Kidney (tissue), 14 donors: ENCODE data around the gene CAMLG. TPM values are rescaled to one million over a fixed set of nuclear protein-coding genes. Genes with fewer than 3 reads are reported as not detected.
A peak's percentile ranks its signal among the peaks of the same experiment; 100 is the strongest.

Experiments
- DNase-seq, 5 donors: peaks; one replicate each; pipeline ENCODE4 v3.0.0-alpha.2; 2013 to 2020
- FAIRE-seq: peaks from 2 replicates; lab custom pipeline; 2012; peaks lifted over from hg19 to GRCh38; lab: Jason Lieb, UNC
- H3K27ac ChIP-seq, 2 donors: one replicate each; pipeline ENCODE4 v1.7.0; 2013; ENCODE audit warnings: low read depth in 2 of 2, low read length in 2 of 2, inconsistent platforms in 1 of 2
- H3K27me3 ChIP-seq: one replicate; pipeline ENCODE4 v1.7.1; 2013; ENCODE audit warnings: low read length, inconsistent platforms; ENCODE audit not compliant: control insufficient read depth, insufficient read depth
- H3K36me3 ChIP-seq, 3 donors: one replicate each; pipeline versions ENCODE4 v1.7.0 to v1.7.1; 2013; ENCODE audit warnings: low read length in 3 of 3, control low read depth in 1 of 3, inconsistent platforms in 1 of 3; ENCODE audit not compliant: insufficient read depth in 3 of 3, control insufficient read depth in 2 of 3
- H3K4me1 ChIP-seq, 3 donors: one replicate each; pipeline versions ENCODE4 v1.7.0 to v1.7.1; 2013; ENCODE audit warnings: low read length in 3 of 3, inconsistent platforms in 1 of 3, low read depth in 1 of 3; ENCODE audit not compliant: control insufficient read depth in 2 of 3, insufficient read depth in 2 of 3
- H3K4me3 ChIP-seq, 3 donors: one replicate each; pipeline versions ENCODE4 v1.7.0 to v1.8.1; 2013; ENCODE audit warnings: low read length in 3 of 3, control low read depth in 1 of 3, inconsistent platforms in 1 of 3
- H3K9ac ChIP-seq, 3 donors: one replicate each; pipeline versions ENCODE4 v1.7.0 to v1.7.1; 2013; ENCODE audit warnings: low read length in 3 of 3, control low read depth in 1 of 3, inconsistent platforms in 1 of 3
- H3K9me3 ChIP-seq, 3 donors: one replicate each; pipeline versions ENCODE4 v1.7.0 to v1.7.1; 2013; ENCODE audit warnings: low read length in 3 of 3, control low read depth in 1 of 3, inconsistent platforms in 1 of 3; ENCODE audit not compliant: control insufficient read depth in 2 of 3, insufficient read depth in 1 of 3
- intact Hi-C: fragments of 100-400 bp; cut with DNase I; formaldehyde crosslinking; loops from one replicate; pipeline ENCODE4 v1.11.1; 2022
- polyA plus RNA-seq: library from polyadenylated mRNA; stranded (reverse); fragments of 350-450 nt; fragmentation: Illumina TruSeq; extraction: RNeasy Lipid Tissue Mini Kit (QIAGEN cat#74804); gene quantifications from one replicate; pipeline ENCODE4 v1.2.3, GENCODE V29; 2014; ENCODE audit warnings: low read depth, low replicate concordance; ENCODE audit not compliant: insufficient read depth
- total RNA-seq: library from RNA; stranded (reverse); fragmentation: NEBNext Ultra II Directional; extraction: Animal tissue kit (Norgen Biotek cat#: 25700); gene quantifications from one replicate; pipeline ENCODE4 v1.2.1, GENCODE V29; 2021
- TF ChIP-seq, protein P1 (sequence below): IDR thresholded peaks from 3 replicates; pipeline ENCODE4 v1.5.1; 2012; ENCODE audit warnings: mild to moderate bottlenecking, moderate library complexity, borderline replicate concordance; ENCODE audit not compliant: insufficient read depth; ENCODE audit errors: extremely low read depth
- donor health status: control.
- donor health status: control.
- donor health status: control.
- donor health status: control.
- donor health status: control.
- donor health status: DM: yes; HTN: yes; CAD: no.
- donor health status: Normal renal cell carcinoma (clear cell type).

Gene CAMLG
- total and polyA plus RNA-seq, 2 donors from 2014 or later: 22.9 to 47.0 TPM

DNA sequence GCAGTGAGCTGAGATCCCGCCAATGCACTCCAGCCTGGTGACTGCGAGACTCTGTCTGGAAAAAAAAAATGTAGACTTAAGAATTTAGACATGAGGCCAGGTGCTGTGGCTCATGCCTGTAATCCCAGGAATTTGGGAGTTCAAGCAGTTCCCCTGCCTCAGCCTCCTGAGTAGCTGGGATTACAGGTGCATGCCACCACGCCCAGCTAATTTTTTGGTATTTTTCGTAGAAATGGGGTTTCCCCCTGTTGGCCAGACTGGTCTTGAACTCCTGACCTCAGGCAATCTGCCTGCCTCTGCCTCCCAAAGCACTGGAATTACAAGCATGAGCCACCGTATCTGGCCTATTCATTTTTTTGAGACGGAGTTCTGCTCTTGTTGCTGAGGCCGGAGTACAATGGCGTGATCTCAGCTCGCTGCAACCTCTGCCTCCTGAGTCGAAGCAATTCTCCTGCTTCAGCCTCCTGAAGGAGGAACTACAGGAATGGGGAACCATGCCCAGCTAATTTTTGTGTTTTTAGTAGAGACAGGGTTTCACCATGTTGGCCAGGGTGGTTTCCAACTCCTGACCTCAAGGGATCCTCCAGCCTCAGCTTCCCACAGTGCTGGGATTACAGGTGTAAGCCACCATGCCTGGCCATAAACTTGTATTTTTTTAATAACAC lies 34.2 kb downstream of the CAMLG start:
- DNase-seq: no peak
- TF ChIP-seq, protein P1, sequence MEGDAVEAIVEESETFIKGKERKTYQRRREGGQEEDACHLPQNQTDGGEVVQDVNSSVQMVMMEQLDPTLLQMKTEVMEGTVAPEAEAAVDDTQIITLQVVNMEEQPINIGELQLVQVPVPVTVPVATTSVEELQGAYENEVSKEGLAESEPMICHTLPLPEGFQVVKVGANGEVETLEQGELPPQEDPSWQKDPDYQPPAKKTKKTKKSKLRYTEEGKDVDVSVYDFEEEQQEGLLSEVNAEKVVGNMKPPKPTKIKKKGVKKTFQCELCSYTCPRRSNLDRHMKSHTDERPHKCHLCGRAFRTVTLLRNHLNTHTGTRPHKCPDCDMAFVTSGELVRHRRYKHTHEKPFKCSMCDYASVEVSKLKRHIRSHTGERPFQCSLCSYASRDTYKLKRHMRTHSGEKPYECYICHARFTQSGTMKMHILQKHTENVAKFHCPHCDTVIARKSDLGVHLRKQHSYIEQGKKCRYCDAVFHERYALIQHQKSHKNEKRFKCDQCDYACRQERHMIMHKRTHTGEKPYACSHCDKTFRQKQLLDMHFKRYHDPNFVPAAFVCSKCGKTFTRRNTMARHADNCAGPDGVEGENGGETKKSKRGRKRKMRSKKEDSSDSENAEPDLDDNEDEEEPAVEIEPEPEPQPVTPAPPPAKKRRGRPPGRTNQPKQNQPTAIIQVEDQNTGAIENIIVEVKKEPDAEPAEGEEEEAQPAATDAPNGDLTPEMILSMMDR: no peak
- no peak for FAIRE-seq
- Histone ChIP-seq H3K9me3 (no peaks in the 10 kb centered on the region), H3K4me3 (no peak overlapping the region), H3K4me1 (no peaks in the 10 kb centered on the region), H3K27me3 (no peaks in the 10 kb centered on the region), H3K36me3 (peaks cover 2 to 23% (median 20%) of the 10 kb centered on the region in 3 donors), H3K9ac (no peak overlapping the region), H3K27ac (no peak overlapping the region)
- intact Hi-C loops: no loop called here

DNA sequence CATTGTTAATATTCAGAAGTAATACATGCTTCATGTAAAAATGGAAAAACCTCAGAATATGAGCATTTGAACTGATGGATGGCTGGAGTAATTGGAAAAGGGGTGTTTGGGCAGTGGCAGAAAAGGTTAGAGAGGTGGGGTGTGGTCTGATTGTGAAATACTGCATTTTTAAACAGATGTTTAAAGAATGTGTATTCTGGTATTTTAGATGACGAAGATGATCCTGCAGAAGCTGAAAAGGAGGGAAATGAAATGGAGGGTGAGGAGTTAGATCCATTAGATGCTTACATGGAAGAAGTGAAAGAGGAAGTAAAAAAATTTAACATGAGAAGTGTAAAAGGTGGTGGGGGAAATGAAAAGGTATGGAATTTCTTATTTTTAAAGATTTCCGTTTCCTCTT lies 39.0 kb downstream of the CAMLG start:
- Histone ChIP-seq H3K9ac (no peak overlapping the region), H3K27ac (no peak overlapping the region), H3K4me3 (no peak overlapping the region), H3K36me3 (peaks cover 2 to 35% (median 19%) of the 10 kb centered on the region in 3 donors), H3K27me3 (no peaks in the 10 kb centered on the region), H3K4me1 (no peaks in the 10 kb centered on the region), H3K9me3 (no peaks in the 10 kb centered on the region)
- no peak for FAIRE-seq
- no peak for DNase-seq
- intact Hi-C loops: no loop called here
- TF ChIP-seq, protein P1: no peak

- H3K36me3 ChIP-seq: peaks cover 0 to 31% (median 21%) of the 10 kb centered on the region in 3 donors
Measured at GRCh38 chr5:134784241-134784920, 46.0 kb downstream of the CAMLG start.

More at GRCh38 chr5:134784241-134784920, 46.0 kb downstream of the CAMLG start:
- H3K27me3 ChIP-seq: no peaks in the 10 kb centered on the region
- peak in 1 of 5 donors; percentile 1 for DNase-seq
- no peaks in the 10 kb centered on the region for H3K9me3 ChIP-seq
- TF ChIP-seq, protein P1: no peak
- no peak overlapping the region for H3K4me3 ChIP-seq
- intact Hi-C loops: no loop called here
- no peak for FAIRE-seq
- H3K9ac ChIP-seq: no peak overlapping the region
- H3K4me1 ChIP-seq: no peaks in the 10 kb centered on the region
- H3K27ac ChIP-seq: no peak overlapping the region
